ENCODE data around the gene STARD13.

GRCh38 chr13:33147832-33148231, 137.7 kb downstream of the STARD13 start:
- TF ChIP-seq CTCF (IDR thresholded peaks at IDR 0.05) (no peak), EZH2phosphoT487 (IDR thresholded peaks at IDR 0.05) (no peak), EZH2 (IDR thresholded peaks at IDR 0.05) (no peak)
